GM18868 (cell line): ENCODE results near the gene AIPL1.

Experiments
- ATAC-seq: cut with Tn5 transposase; IDR thresholded peaks from one replicate; pipeline ENCODE4 v1.9.1; 2021; ENCODE audit warnings: mild to moderate bottlenecking, moderate library complexity; ENCODE audit not compliant: unreplicated experiment

AIPL1 gene

GRCh38 chr17:6452471-6453266 is 17.7 kb upstream of the AIPL1 start:
- peak; percentile 42 for ATAC-seq

GRCh38 chr17:6450926-6451832 is 16.3 kb upstream of the AIPL1 start:
- ATAC-seq = no peak

- no peak for ATAC-seq
These were observed 14.4 kb upstream of the AIPL1 start for GRCh38 chr17:6449307-6449706.

- no peak for ATAC-seq
These were observed 13.6 kb upstream of the AIPL1 start for GRCh38 chr17:6448473-6448872.

- no peak for ATAC-seq
These were observed 11.7 kb upstream of the AIPL1 start for GRCh38 chr17:6446516-6447100.

GRCh38 chr17:6444571-6445335 is 9.8 kb upstream of the AIPL1 start:
- no peak for ATAC-seq

GRCh38 chr17:6443692-6444570 is 9.0 kb upstream of the AIPL1 start, which contains the start of gene PIMREG:
Gene PIMREG (plus strand): TSS chr17:6444455. CDS start chr17:6445111, 656 bp downstream.
- ATAC-seq = peak; percentile 91

- ATAC-seq = no peak
These were observed 7.9 kb upstream of the AIPL1 start for GRCh38 chr17:6442775-6443174.

- ATAC-seq = no peak
These were observed 5.0 kb upstream of the AIPL1 start for GRCh38 chr17:6439951-6440350.

GRCh38 chr17:6437956-6438355 is 3.0 kb upstream of the AIPL1 start:
- ATAC-seq = no peak

GRCh38 chr17:6437466-6437865 is 2.5 kb upstream of the AIPL1 start:
- ATAC-seq = no peak

- no peak for ATAC-seq
These were observed 1.0 kb upstream of the AIPL1 start for GRCh38 chr17:6435968-6436367.

- ATAC-seq = no peak
These were observed 4.2 kb downstream of the AIPL1 start for GRCh38 chr17:6430769-6431168.

GRCh38 chr17:6429266-6429665 is 5.7 kb downstream of the AIPL1 start:
- no peak for ATAC-seq

GRCh38 chr17:6428207-6428965 is 6.5 kb downstream of the AIPL1 start:
- no peak for ATAC-seq

- ATAC-seq = no peak
These were observed 7.6 kb downstream of the AIPL1 start for GRCh38 chr17:6427279-6427781.

- ATAC-seq = no peak
These were observed 8.4 kb downstream of the AIPL1 start for GRCh38 chr17:6426356-6427101.

- ATAC-seq = no peak
These were observed 9.5 kb downstream of the AIPL1 start for GRCh38 chr17:6425407-6425806.
